K562 (cell line): ENCODE measurements around the gene DYNC1H1. TPM values are rescaled to one million over a fixed set of nuclear protein-coding genes. Genes with fewer than 3 reads are reported as not detected.

Experiments used
- ARID1B ChIP-seq: fragments of 450-650 bp; IDR thresholded peaks from 2 replicates; pipeline ENCODE4 v1.6.1; 2016; ENCODE audit warnings: antibody characterized with exemption, mild to moderate bottlenecking, inconsistent platforms
- CAMTA2 ChIP-seq: fragments of 250-450 bp; sonication (Bioruptor Pico); conservative IDR thresholded peaks from 2 replicates; pipeline ENCODE4 v1.5.1; 2022
- ETS1 ChIP-seq: conservative IDR thresholded peaks from 2 replicates; pipeline ENCODE4 v1.6.1; 2011; ENCODE audit warnings: low read depth, mild to moderate bottlenecking, low read length; ENCODE audit not compliant: control insufficient read depth
- EZH2 ChIP-seq: IDR thresholded peaks from 2 replicates; pipeline ENCODE4 v1.6.1; 2012; ENCODE audit warnings: low read depth, mild to moderate bottlenecking, inconsistent platforms, low read length, borderline replicate concordance
- FOXA1 ChIP-seq: fragments of 450-650 bp; IDR thresholded peaks from 2 replicates; pipeline ENCODE4 v1.6.1; 2016; ENCODE audit warnings: mild to moderate bottlenecking, borderline replicate concordance
- GTF2E2 ChIP-seq: fragments of 200-800 bp; sonication (Bioruptor generic); IDR thresholded peaks from 2 replicates; pipeline ENCODE4 v1.6.1; 2016; ENCODE audit warnings: missing genetic modification characterization, missing compliant biosample characterization
- HOMEZ ChIP-seq: fragments of 250-450 bp; sonication (Bioruptor Pico); IDR thresholded peaks from 2 replicates; pipeline ENCODE4 v1.4.0; 2020; ENCODE audit warnings: mild to moderate bottlenecking, moderate library complexity
- ILK ChIP-seq: fragments of 450-650 bp; IDR thresholded peaks from 2 replicates; pipeline ENCODE4 v1.6.1; 2016; ENCODE audit warnings: missing genetic modification characterization, low read depth, mild to moderate bottlenecking, missing compliant biosample characterization, moderate library complexity, borderline replicate concordance
- KHSRP ChIP-seq: fragments of 450-650 bp; IDR thresholded peaks from 2 replicates; pipeline ENCODE4 v1.6.1; 2017
- NRF1 ChIP-seq, 2 experiments: fragments of 450-650 bp; IDR thresholded peaks in 1 of 2; conservative IDR thresholded peaks in 1 of 2; 2 replicates each; pipeline ENCODE4 v1.6.1; 2014; ENCODE audit warnings: mild to moderate bottlenecking in 2 of 2
- RBM22 ChIP-seq: fragments of 200-400 bp; formaldehyde crosslinking; IDR thresholded peaks from 2 replicates; pipeline ENCODE4 v1.6.1; 2018; ENCODE audit warnings: low read length, low read depth; ENCODE audit not compliant: poor library complexity, severe bottlenecking
- RFX1 ChIP-seq: fragments of 450-650 bp; IDR thresholded peaks from 2 replicates; pipeline ENCODE4 v1.6.1; 2016; ENCODE audit warnings: mild to moderate bottlenecking, moderate library complexity
- SMARCA4 ChIP-seq: fragments of 450-650 bp; IDR thresholded peaks from 2 replicates; pipeline ENCODE4 v1.6.1; 2016
- TAF7 ChIP-seq: fragments of 450-650 bp; IDR thresholded peaks from 2 replicates; pipeline ENCODE4 v1.6.1; 2016; ENCODE audit warnings: missing genetic modification characterization, missing compliant biosample characterization
- TEAD2 ChIP-seq: fragments of 450-650 bp; IDR thresholded peaks from 2 replicates; pipeline ENCODE4 v1.6.1; 2016; ENCODE audit warnings: missing genetic modification characterization, control low read depth, missing compliant biosample characterization
- TFAM ChIP-seq: fragments of 250-450 bp; sonication (Bioruptor Pico); conservative IDR thresholded peaks from 2 replicates; pipeline ENCODE4 v1.5.0; 2021; ENCODE audit warnings: mild to moderate bottlenecking, moderate library complexity
- TOE1 ChIP-seq, 2 experiments: fragments of 450-650 bp in 1 of 2; sonication (generic) in 1 of 2; formaldehyde crosslinking in 1 of 2; IDR thresholded peaks; 2 replicates each; pipeline versions ENCODE4 v1.7.1 to v1.8.0; 2016 to 2022; ENCODE audit warnings: borderline replicate concordance in 2 of 2, mild to moderate bottlenecking in 2 of 2, antibody characterized with exemption in 1 of 2, inconsistent platforms in 1 of 2, low read depth in 1 of 2, missing genetic modification reagents in 1 of 2, moderate library complexity in 1 of 2
- ZBTB17 ChIP-seq: fragments of 450-650 bp; formaldehyde crosslinking; IDR thresholded peaks from 2 replicates; pipeline ENCODE4 v1.4.0; 2020; ENCODE audit warnings: mild to moderate bottlenecking
- ZKSCAN1 ChIP-seq: fragments of 150-350 bp; IDR thresholded peaks from 2 replicates; pipeline ENCODE4 v1.6.1; 2016; ENCODE audit warnings: low read depth, low read length
- ZNF134 ChIP-seq: fragments of 250-450 bp; sonication (Bioruptor Pico); conservative IDR thresholded peaks from 2 replicates; pipeline ENCODE4 v1.4.0; 2020
- ZNF316 ChIP-seq: fragments of 450-650 bp; IDR thresholded peaks from 2 replicates; pipeline ENCODE4 v1.6.1; 2016
- polyA plus RNA-seq, 8 experiments: library from polyadenylated mRNA; depleted of rRNA in 4 of 8; stranded (reverse) in 5 of 8; unstranded in 3 of 8; fragments of >200 nt; fragmentation: Nextera tagmentation in 2 of 8; fragmentation: Illumina TruSeq in 1 of 8; extraction: Ambion mirVana in 2 of 8; extraction: Trizol in 1 of 8; gene quantifications; 2 replicates each; pipeline versions ENCODE4 v1.2.1 to v1.2.3, GENCODE V29; 2011 to 2014; ENCODE audit warnings: inconsistent platforms in 1 of 8, missing spikeins in 1 of 8
- total RNA-seq, 7 experiments: library from RNA; depleted of rRNA in 6 of 7; stranded (reverse); fragments of >200 nt in 6 of 7; fragmentation: Illumina TruSeq in 2 of 7; extraction: Trizol in 2 of 7; gene quantifications; 2 replicates each; pipeline versions ENCODE4 v1.2.1 to v1.2.3, GENCODE V29; 2011 to 2021; ENCODE audit warnings: low replicate concordance in 1 of 7
- TF ChIP-seq, protein P1 (sequence below): fragments of 150-350 bp; conservative IDR thresholded peaks from 2 replicates; pipeline ENCODE4 v1.6.1; 2014; ENCODE audit warnings: low read length
- TF ChIP-seq, protein P2 (sequence below): fragments of 450-650 bp; IDR thresholded peaks from one replicate; pipeline ENCODE4 v1.6.1; 2018; ENCODE audit warnings: mild to moderate bottlenecking, moderate library complexity; ENCODE audit not compliant: partially characterized antibody

The DYNC1H1 gene
- total and polyA plus RNA-seq, 9 of the 15 experiments (the other 6 are each of a cell fraction or from before 2014, with no cell fraction given), result 31.9 to 335 (median 115) TPM

- no peak for TF ChIP-seq ZNF316
- TF ChIP-seq KHSRP, result no peak
- no peak for TF ChIP-seq ZBTB17 (CRISPR knock-in tag)
- no peak for TF ChIP-seq RBM22
- no peak for TF ChIP-seq FOXA1
- no peak for TF ChIP-seq CAMTA2 (CRISPR knock-in tag)
- TF ChIP-seq, protein P1, sequence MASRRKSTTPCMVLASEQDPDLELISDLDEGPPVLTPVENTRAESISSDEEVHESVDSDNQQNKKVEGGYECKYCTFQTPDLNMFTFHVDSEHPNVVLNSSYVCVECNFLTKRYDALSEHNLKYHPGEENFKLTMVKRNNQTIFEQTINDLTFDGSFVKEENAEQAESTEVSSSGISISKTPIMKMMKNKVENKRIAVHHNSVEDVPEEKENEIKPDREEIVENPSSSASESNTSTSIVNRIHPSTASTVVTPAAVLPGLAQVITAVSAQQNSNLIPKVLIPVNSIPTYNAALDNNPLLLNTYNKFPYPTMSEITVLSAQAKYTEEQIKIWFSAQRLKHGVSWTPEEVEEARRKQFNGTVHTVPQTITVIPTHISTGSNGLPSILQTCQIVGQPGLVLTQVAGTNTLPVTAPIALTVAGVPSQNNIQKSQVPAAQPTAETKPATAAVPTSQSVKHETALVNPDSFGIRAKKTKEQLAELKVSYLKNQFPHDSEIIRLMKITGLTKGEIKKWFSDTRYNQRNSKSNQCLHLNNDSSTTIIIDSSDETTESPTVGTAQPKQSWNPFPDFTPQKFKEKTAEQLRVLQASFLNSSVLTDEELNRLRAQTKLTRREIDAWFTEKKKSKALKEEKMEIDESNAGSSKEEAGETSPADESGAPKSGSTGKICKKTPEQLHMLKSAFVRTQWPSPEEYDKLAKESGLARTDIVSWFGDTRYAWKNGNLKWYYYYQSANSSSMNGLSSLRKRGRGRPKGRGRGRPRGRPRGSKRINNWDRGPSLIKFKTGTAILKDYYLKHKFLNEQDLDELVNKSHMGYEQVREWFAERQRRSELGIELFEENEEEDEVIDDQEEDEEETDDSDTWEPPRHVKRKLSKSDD, result no peak
- TF ChIP-seq SMARCA4, result no peak
- TF ChIP-seq HOMEZ (CRISPR knock-in tag), result no peak
- TF ChIP-seq GTF2E2 (tag), result no peak
- TF ChIP-seq ZNF134 (CRISPR knock-in tag), result no peak
- TF ChIP-seq ILK, result no peak
- TF ChIP-seq TAF7, result no peak
- no peak for TF ChIP-seq EZH2
- no peak for TF ChIP-seq RFX1
- peak; percentile 52 to 63; a peak in 3 of 4 replicates for TF ChIP-seq NRF1 (conservative IDR thresholded peaks at IDR 0.05 in 1 of 2, IDR thresholded peaks at IDR 0.05 in 1 of 2)
- TF ChIP-seq ZKSCAN1, result no peak
- TF ChIP-seq TOE1 (IDR thresholded peaks at IDR 0.05; ENCODE audit: borderline replicate concordance), result no peak
- 0 out of 2 replicates have a peak, but pooled peaks have one; percentile 30 for TF ChIP-seq TOE1 (CRISPR knock-in tag; IDR thresholded peaks at IDR 0.05; ENCODE audit: borderline replicate concordance, low read depth)
- no peak for TF ChIP-seq TEAD2 (tag)
- no peak for TF ChIP-seq ETS1
- TF ChIP-seq, protein P2, sequence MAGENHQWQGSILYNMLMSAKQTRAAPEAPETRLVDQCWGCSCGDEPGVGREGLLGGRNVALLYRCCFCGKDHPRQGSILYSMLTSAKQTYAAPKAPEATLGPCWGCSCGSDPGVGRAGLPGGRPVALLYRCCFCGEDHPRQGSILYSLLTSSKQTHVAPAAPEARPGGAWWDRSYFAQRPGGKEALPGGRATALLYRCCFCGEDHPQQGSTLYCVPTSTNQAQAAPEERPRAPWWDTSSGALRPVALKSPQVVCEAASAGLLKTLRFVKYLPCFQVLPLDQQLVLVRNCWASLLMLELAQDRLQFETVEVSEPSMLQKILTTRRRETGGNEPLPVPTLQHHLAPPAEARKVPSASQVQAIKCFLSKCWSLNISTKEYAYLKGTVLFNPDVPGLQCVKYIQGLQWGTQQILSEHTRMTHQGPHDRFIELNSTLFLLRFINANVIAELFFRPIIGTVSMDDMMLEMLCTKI, result no peak
- no peak for TF ChIP-seq TFAM
- TF ChIP-seq ARID1B, result no peak
These were observed 123.8 kb downstream of the DYNC1H1 start (continued) for GRCh38 chr14:102088012-102088792.
